Testis (tissue), 3 donors: ENCODE results near the gene EHBP1L1. TPM values are rescaled to one million over a fixed set of nuclear protein-coding genes. Genes with fewer than 3 reads are reported as not detected.

ENCODE experiments used
- DNase-seq: peaks from one replicate; pipeline ENCODE4 v3.0.0-alpha.2; 2019
- H3K27ac ChIP-seq, 2 donors: fragments of 200-600 bp; sonication (generic); one replicate each; pipeline ENCODE4 v1.5.1; 2019
- H3K27me3 ChIP-seq: fragments of 200-600 bp; sonication (generic); one replicate; pipeline ENCODE4 v1.5.1; 2019
- H3K36me3 ChIP-seq: fragments of 200-600 bp; sonication (generic); one replicate; pipeline ENCODE4 v1.5.1; 2017; ENCODE audit warnings: low read depth; ENCODE audit errors: missing control alignments
- H3K4me1 ChIP-seq: fragments of 200-600 bp; sonication (generic); one replicate; pipeline ENCODE4 v1.5.1; 2019
- H3K4me3 ChIP-seq, 2 donors: fragments of 200-600 bp; sonication (generic); one replicate each; pipeline ENCODE4 v1.5.1; 2017 to 2019
- H3K9me3 ChIP-seq: fragments of 200-600 bp; sonication (generic); one replicate; pipeline ENCODE4 v1.5.1; 2017
- POLR2A ChIP-seq: fragments of 450-650 bp; IDR thresholded peaks from one replicate; pipeline ENCODE4 v1.6.1; 2017; ENCODE audit warnings: antibody characterized with exemption, mild to moderate bottlenecking, moderate library complexity
- WGBS, 2 donors: methylation state at CpG; one replicate each; pipeline ENCODE4 v1.1.5; 2018; 5-methylcytosine and 5-hydroxymethylcytosine counted together
- intact Hi-C: fragments of 100-400 bp; cut with DNase I; formaldehyde crosslinking; loops from one replicate; pipeline ENCODE4 v1.15.1; 2023; ENCODE audit warnings: low total_unique reads
- polyA plus RNA-seq: library from polyadenylated mRNA; stranded (reverse); fragments of 350-450 nt; fragmentation: Illumina TruSeq; extraction: RNeasy Lipid Tissue Mini Kit (QIAGEN cat#74804); gene quantifications from one replicate; pipeline ENCODE4 v1.2.3, GENCODE V29; 2014; ENCODE audit warnings: low read depth, low replicate concordance; ENCODE audit not compliant: insufficient read depth
- total RNA-seq, 2 donors: library from RNA; depleted of rRNA; stranded (reverse); fragments of >200 nt; gene quantifications; one replicate each; pipeline ENCODE4 v1.2.3, GENCODE V29; 2016
- TF ChIP-seq, protein P1 (sequence below), 3 experiments: fragments of 450-650 bp in 2 of 3; fragments of 200-600 bp in 1 of 3; sonication (generic) in 1 of 3; IDR thresholded peaks; one replicate each; pipeline ENCODE4 v1.5.1; 2016 to 2019; ENCODE audit warnings: antibody characterized with exemption in 3 of 3, mild to moderate bottlenecking in 2 of 3, moderate library complexity in 1 of 3

Gene EHBP1L1
- total and polyA plus RNA-seq, 3 donors from 2014 or later: 20.5 to 66.8 (median 51.0) TPM

GRCh38 chr11:65624931-65625627 lies 49.2 kb downstream of the EHBP1L1 start:
- Histone ChIP-seq H3K9me3 (no peaks in the 10 kb centered on the region), H3K4me3 (no peak overlapping the region), H3K36me3 (no peaks in the 10 kb centered on the region), H3K27me3 (no peaks in the 10 kb centered on the region), H3K4me1 (peaks cover 8% of the 10 kb centered on the region), H3K27ac (no peak overlapping the region)
- WGBS, 2 donors: 88 to 89% methylated on average over 3 to 30 of the region's 30 CpGs
- intact Hi-C loops: no loop called here
- no peak for DNase-seq
- no peak for TF ChIP-seq POLR2A
- TF ChIP-seq, protein P1, sequence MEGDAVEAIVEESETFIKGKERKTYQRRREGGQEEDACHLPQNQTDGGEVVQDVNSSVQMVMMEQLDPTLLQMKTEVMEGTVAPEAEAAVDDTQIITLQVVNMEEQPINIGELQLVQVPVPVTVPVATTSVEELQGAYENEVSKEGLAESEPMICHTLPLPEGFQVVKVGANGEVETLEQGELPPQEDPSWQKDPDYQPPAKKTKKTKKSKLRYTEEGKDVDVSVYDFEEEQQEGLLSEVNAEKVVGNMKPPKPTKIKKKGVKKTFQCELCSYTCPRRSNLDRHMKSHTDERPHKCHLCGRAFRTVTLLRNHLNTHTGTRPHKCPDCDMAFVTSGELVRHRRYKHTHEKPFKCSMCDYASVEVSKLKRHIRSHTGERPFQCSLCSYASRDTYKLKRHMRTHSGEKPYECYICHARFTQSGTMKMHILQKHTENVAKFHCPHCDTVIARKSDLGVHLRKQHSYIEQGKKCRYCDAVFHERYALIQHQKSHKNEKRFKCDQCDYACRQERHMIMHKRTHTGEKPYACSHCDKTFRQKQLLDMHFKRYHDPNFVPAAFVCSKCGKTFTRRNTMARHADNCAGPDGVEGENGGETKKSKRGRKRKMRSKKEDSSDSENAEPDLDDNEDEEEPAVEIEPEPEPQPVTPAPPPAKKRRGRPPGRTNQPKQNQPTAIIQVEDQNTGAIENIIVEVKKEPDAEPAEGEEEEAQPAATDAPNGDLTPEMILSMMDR (IDR thresholded peaks at IDR 0.05): no peak

DNA sequence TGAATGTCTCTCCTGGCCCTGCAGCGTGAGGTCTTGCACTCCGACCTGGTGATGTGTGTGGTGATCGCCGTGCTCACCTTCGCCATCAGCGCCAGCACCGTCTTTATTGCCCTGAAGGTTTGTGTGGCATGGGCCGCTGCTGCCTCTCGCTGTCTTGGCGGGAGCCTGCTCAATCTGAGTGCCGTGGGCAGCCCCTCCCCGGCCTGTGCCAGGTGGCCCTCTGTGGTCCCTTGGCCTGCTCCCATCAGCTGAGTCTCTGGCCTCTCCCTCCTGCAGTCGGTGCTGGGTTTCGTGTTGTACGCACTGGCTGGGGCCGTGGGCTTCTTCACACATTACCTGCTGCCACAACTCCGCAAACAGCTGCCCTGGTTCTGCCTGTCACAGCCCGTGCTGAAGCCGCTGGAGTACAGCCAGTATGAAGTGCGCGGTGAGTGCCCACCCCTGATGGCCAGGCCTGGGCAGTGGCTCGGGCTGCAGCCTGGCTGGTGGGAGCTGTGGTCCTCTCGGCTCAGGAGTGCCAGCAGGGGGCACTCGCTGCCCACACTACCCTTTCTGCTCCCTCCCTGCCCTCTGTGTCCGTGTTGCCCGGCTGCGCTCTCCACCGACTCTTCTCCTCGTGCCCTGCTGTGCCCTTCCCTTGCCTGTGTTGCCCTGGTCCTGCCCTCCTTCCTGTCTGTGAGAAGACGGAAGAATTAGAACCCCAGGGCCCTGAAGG lies 49.9 kb downstream of the EHBP1L1 start:
- WGBS, 2 donors: 58 to 71% methylated on average over 29 to 30 of the region's 30 CpGs
- TF ChIP-seq POLR2A: no peak
- TF ChIP-seq, protein P1 (IDR thresholded peaks at IDR 0.05): peak; percentile 40 to 64 (median 56)

DNA sequence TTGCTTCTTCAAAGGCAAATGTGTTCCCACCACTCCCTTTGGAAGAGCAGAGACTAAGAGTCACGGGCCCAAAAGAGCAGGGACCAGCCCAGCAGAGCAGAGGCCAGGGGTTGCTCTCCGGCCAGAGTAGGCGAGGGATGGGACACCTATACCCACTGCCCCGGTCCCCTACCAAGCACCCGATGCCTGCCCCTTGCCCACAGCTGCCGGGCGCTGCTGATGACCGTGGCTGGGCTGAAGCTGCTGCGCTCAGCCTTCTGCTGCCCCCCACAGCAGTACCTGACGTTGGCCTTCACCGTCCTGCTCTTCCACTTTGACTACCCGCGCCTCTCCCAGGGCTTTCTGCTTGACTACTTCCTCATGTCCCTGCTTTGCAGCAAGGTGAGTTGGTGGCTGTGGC lies 51.3 kb downstream of the EHBP1L1 start:
- intact Hi-C loops: no loop called here
- H3K4me3 ChIP-seq: no peak overlapping the region
- no peaks in the 10 kb centered on the region for H3K36me3 ChIP-seq
- TF ChIP-seq, protein P1 (IDR thresholded peaks at IDR 0.05): no peak
- no peak for TF ChIP-seq POLR2A
- H3K9me3 ChIP-seq: no peaks in the 10 kb centered on the region
- H3K4me1 ChIP-seq: peaks cover 18% of the 10 kb centered on the region
- no peaks in the 10 kb centered on the region for H3K27me3 ChIP-seq
- DNase-seq: no peak
- no peak overlapping the region for H3K27ac ChIP-seq
- 93 to 95% methylated on average over 8 to 13 of the region's 13 CpGs for WGBS, 2 donors

More for the DNA sequence above, 49.9 kb downstream of the EHBP1L1 start:
- Histone ChIP-seq H3K36me3 (no peaks in the 10 kb centered on the region), H3K4me1 (peaks cover 15% of the 10 kb centered on the region), H3K27ac (no peak overlapping the region), H3K4me3 (no peak overlapping the region), H3K9me3 (no peaks in the 10 kb centered on the region), H3K27me3 (no peaks in the 10 kb centered on the region)
- DNase-seq: peak; percentile 78
- intact Hi-C loops: no loop called here

GRCh38 chr11:65629579-65629978 lies 53.7 kb downstream of the EHBP1L1 start:
- Histone ChIP-seq H3K9me3 (no peaks in the 10 kb centered on the region), H3K36me3 (no peaks in the 10 kb centered on the region), H3K4me3 (no peak overlapping the region), H3K4me1 (peaks cover 18% of the 10 kb centered on the region), H3K27me3 (no peaks in the 10 kb centered on the region), H3K27ac (peak overlapping the region in 1 of 2 donors; percentile 72)
- TF ChIP-seq POLR2A: no peak
- TF ChIP-seq, protein P1 (IDR thresholded peaks at IDR 0.05): no peak
- WGBS, 2 donors: 44 to 91% methylated on average over 5 to 11 of the region's 14 CpGs
- intact Hi-C loops: no loop called here
- peak; percentile 77 for DNase-seq
